Uterus (tissue), 2 donors: ENCODE data around the gene PHF2.

Source experiments
- POLR2A ChIP-seq, 2 donors: fragments of 450-650 bp; IDR thresholded peaks; one replicate each; pipeline ENCODE4 v1.6.1; 2016; ENCODE audit warnings: antibody characterized with exemption in 2 of 2, mild to moderate bottlenecking in 1 of 2, moderate library complexity in 1 of 2
- TF ChIP-seq, protein P1 (sequence below), 4 experiments: fragments of 200-600 bp in 2 of 4; fragments of 450-650 bp in 2 of 4; sonication (generic) in 2 of 4; IDR thresholded peaks; one replicate each; pipeline ENCODE4 v1.5.1; 2016 to 2019; ENCODE audit warnings: antibody characterized with exemption in 4 of 4, mild to moderate bottlenecking in 2 of 4, moderate library complexity in 1 of 4

DNA sequence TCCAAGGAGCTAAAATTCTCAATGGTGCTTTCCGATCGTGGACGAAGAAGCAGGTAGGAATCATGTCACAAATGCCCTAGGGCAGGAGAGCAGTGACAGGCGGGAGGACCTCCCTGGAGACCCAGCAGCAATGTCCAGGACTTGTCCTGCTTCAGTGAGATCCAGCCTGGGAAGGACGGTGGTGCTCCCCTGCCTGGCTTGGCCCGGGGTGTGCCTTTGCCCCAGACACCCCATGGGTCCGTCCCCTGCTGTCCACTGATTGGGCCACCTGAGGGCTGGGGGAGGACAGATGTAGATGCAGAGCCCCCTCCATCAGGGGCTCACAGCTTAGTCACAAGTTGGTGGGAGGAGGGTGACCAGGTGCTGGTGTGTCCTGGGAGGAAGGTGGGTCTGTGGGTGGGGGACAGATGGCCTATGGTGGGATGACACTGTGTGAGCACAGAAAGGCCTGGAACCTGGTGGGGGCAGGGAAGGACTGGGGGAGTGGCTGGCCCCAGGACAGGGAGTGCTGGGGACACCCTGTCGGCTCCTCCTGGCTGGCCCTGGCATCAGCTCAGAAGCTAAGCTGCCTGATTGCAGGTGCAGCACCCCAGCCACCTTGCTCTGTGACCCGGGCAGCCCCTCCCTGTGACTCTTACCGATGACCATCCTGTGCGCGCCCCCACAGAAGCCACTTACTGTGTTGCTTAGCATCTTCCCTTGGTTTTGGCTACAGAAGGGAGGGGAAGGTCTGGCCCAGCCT lies 82.0 kb downstream of the PHF2 start:
- no peak for TF ChIP-seq POLR2A (IDR thresholded peaks at IDR 0.05)
- TF ChIP-seq, protein P1, sequence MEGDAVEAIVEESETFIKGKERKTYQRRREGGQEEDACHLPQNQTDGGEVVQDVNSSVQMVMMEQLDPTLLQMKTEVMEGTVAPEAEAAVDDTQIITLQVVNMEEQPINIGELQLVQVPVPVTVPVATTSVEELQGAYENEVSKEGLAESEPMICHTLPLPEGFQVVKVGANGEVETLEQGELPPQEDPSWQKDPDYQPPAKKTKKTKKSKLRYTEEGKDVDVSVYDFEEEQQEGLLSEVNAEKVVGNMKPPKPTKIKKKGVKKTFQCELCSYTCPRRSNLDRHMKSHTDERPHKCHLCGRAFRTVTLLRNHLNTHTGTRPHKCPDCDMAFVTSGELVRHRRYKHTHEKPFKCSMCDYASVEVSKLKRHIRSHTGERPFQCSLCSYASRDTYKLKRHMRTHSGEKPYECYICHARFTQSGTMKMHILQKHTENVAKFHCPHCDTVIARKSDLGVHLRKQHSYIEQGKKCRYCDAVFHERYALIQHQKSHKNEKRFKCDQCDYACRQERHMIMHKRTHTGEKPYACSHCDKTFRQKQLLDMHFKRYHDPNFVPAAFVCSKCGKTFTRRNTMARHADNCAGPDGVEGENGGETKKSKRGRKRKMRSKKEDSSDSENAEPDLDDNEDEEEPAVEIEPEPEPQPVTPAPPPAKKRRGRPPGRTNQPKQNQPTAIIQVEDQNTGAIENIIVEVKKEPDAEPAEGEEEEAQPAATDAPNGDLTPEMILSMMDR (IDR thresholded peaks at IDR 0.05) = no peak
